H1 (cell line): Measurements from ENCODE around the gene MACROD2. TPM values are rescaled to one million over a fixed set of nuclear protein-coding genes. Genes with fewer than 3 reads are reported as not detected.

ENCODE experiments used
- CTCF ChIA-PET: fragments of 300-600 bp; sonication (Branson Sonifier 250); formaldehyde crosslinking; loops from one replicate; lab custom pipeline; 2021; ENCODE audit not compliant: partially characterized antibody; lab: Charles Lee
- POLR2A ChIA-PET: fragments of 300-600 bp; sonication (Branson Sonifier 250); formaldehyde crosslinking; loops from one replicate; lab custom pipeline; 2021; ENCODE audit warnings: inconsistent platforms; ENCODE audit not compliant: partially characterized antibody; lab: Charles Lee
- DNase-seq, 2 experiments: peaks; one replicate each; pipeline versions ENCODE4 v3.0.0 to v3.0.0-alpha.2; 2010 to 2022; ENCODE audit warnings: low spot score in 2 of 2, low read depth in 1 of 2, mixed read lengths in 1 of 2
- FAIRE-seq: peaks from 2 replicates; lab custom pipeline; 2011; peaks lifted over from hg19 to GRCh38; lab: Jason Lieb, UNC
- H2AFZ ChIP-seq: 2 replicates; pipeline ENCODE4 v1.8.1; 2012; ENCODE audit warnings: low read length, inconsistent platforms
- H2AK5ac ChIP-seq: 2 replicates; pipeline ENCODE4 v1.6.1; 2013; ENCODE audit warnings: low read depth, low read length
- H2BK120ac ChIP-seq: replicated peaks from 2 replicates; pipeline ENCODE3; 2013; ENCODE audit warnings: low read depth, low read length, inconsistent platforms
- H2BK12ac ChIP-seq: 2 replicates; pipeline ENCODE4 v1.6.1; 2013; ENCODE audit warnings: low read depth, low read length
- H2BK15ac ChIP-seq: 2 replicates; pipeline ENCODE4 v1.6.1; 2013; ENCODE audit warnings: low read length
- H2BK20ac ChIP-seq: 2 replicates; pipeline ENCODE4 v1.6.1; 2013; ENCODE audit warnings: low read length
- H2BK5ac ChIP-seq: 2 replicates; pipeline ENCODE4 v1.6.1; 2013; ENCODE audit warnings: low read depth, low read length
- H3K14ac ChIP-seq: 2 replicates; pipeline ENCODE4 v1.6.1; 2013; ENCODE audit warnings: inconsistent platforms; ENCODE audit not compliant: insufficient read length
- H3K18ac ChIP-seq: 2 replicates; pipeline ENCODE4 v1.6.1; 2013; ENCODE audit warnings: low read length; ENCODE audit errors: extremely low read depth
- H3K23ac ChIP-seq: 2 replicates; pipeline ENCODE4 v1.6.1; 2013; ENCODE audit warnings: inconsistent platforms; ENCODE audit not compliant: insufficient read length
- H3K23me2 ChIP-seq: 2 replicates; pipeline ENCODE4 v1.6.1; 2013; ENCODE audit warnings: low read depth, low read length
- H3K27ac ChIP-seq: 2 replicates; pipeline ENCODE4 v1.6.1; 2011; ENCODE audit warnings: low read depth, low read length, inconsistent platforms
- H3K27me3 ChIP-seq, 4 experiments: replicated peaks in 1 of 4; 1 replicate in 1 of 4; 2 replicates in 3 of 4; pipeline versions ENCODE4 v1.6.1 to v1.8.1; 2011 to 2013; ENCODE audit warnings: low read length in 3 of 4, mild to moderate bottlenecking in 3 of 4, inconsistent platforms in 2 of 4, mixed read lengths in 2 of 4, moderate library complexity in 1 of 4; ENCODE audit not compliant: control insufficient read depth in 3 of 4, insufficient read depth in 3 of 4; ENCODE audit errors: extremely low read depth in 1 of 4
- H3K36me3 ChIP-seq, 4 experiments: 2 replicates each; pipeline versions ENCODE4 v1.6.1 to v1.8.1; 2011 to 2013; ENCODE audit warnings: mild to moderate bottlenecking in 4 of 4, low read length in 3 of 4, moderate library complexity in 2 of 4, control low read depth in 1 of 4, inconsistent platforms in 1 of 4; ENCODE audit not compliant: insufficient read depth in 4 of 4, control insufficient read depth in 2 of 4
- H3K4ac ChIP-seq: replicated peaks from 2 replicates; pipeline ENCODE3; 2013; ENCODE audit warnings: low read length, low read depth, mixed read lengths, inconsistent platforms; ENCODE audit not compliant: insufficient read length
- H3K4me1 ChIP-seq, 4 experiments: replicated peaks in 1 of 4; 1 replicate in 1 of 4; 2 replicates in 3 of 4; pipeline versions ENCODE4 v1.6.1 to v1.8.1; 2011 to 2013; ENCODE audit warnings: low read length in 3 of 4, inconsistent platforms in 2 of 4, mixed read lengths in 1 of 4; ENCODE audit not compliant: insufficient read depth in 4 of 4, control insufficient read depth in 3 of 4
- H3K4me2 ChIP-seq, 2 experiments: 2 replicates each; pipeline versions ENCODE4 v1.6.1 to v1.8.1; 2011 to 2013; ENCODE audit warnings: low read depth in 2 of 2, low read length in 2 of 2, control low read depth in 1 of 2, inconsistent platforms in 1 of 2, mild to moderate bottlenecking in 1 of 2; ENCODE audit not compliant: insufficient read depth in 1 of 2
- H3K4me3 ChIP-seq, 4 experiments: fragments of 200-600, 300-600 bp in 1 of 4; sonication (generic), shearing (Covaris generic), sonication (Bioruptor Twin) in 1 of 4; 2 replicates each; pipeline versions ENCODE4 v1.5.1 to v1.8.1; 2011 to 2016; ENCODE audit warnings: low read length in 4 of 4, low read depth in 3 of 4, control low read depth in 2 of 4, inconsistent platforms in 2 of 4, mild to moderate bottlenecking in 2 of 4, mixed read lengths in 1 of 4, moderate library complexity in 1 of 4; ENCODE audit not compliant: insufficient read depth in 2 of 4; ENCODE audit errors: extremely low read depth in 1 of 4
- H3K56ac ChIP-seq: replicated peaks from 2 replicates; pipeline ENCODE3; 2013; ENCODE audit warnings: low read depth, mild to moderate bottlenecking, mixed read lengths, low read length, inconsistent platforms; ENCODE audit not compliant: insufficient read length
- H3K79me1 ChIP-seq: 2 replicates; pipeline ENCODE4 v1.6.1; 2013; ENCODE audit warnings: low read depth, low read length, control low read depth
- H3K79me2 ChIP-seq, 2 experiments: 2 replicates each; pipeline versions ENCODE4 v1.6.1 to v1.8.1; 2012 to 2013; ENCODE audit warnings: low read length in 2 of 2, mild to moderate bottlenecking in 2 of 2, inconsistent platforms in 1 of 2; ENCODE audit not compliant: insufficient read depth in 2 of 2, control insufficient read depth in 1 of 2
- H3K9ac ChIP-seq, 4 experiments: replicated peaks in 1 of 4; 1 replicate in 1 of 4; 2 replicates in 3 of 4; pipeline versions ENCODE4 v1.6.1 to v1.8.1; 2011 to 2013; ENCODE audit warnings: low read depth in 3 of 4, low read length in 3 of 4, control low read depth in 2 of 4, mild to moderate bottlenecking in 2 of 4, moderate library complexity in 2 of 4, inconsistent platforms in 1 of 4; ENCODE audit errors: extremely low read depth in 1 of 4
- H3K9me3 ChIP-seq, 2 experiments: 2 replicates each; pipeline versions ENCODE4 v1.6.1 to v1.8.1; 2012 to 2013; ENCODE audit warnings: mild to moderate bottlenecking in 2 of 2, moderate library complexity in 2 of 2, control low read depth in 1 of 2, inconsistent platforms in 1 of 2, low read depth in 1 of 2, low read length in 1 of 2, mixed read lengths in 1 of 2; ENCODE audit not compliant: insufficient read depth in 2 of 2
- H4K20me1 ChIP-seq, 2 experiments: replicated peaks in 1 of 2; 2 replicates each; pipeline versions ENCODE3 to v1.8.1; 2011 to 2013; ENCODE audit warnings: inconsistent platforms in 2 of 2, low read length in 2 of 2, mild to moderate bottlenecking in 1 of 2; ENCODE audit not compliant: insufficient read depth in 2 of 2, control insufficient read depth in 1 of 2
- H4K5ac ChIP-seq: 2 replicates; pipeline ENCODE4 v1.6.1; 2013; ENCODE audit warnings: low read length, low read depth, mixed read lengths, inconsistent platforms; ENCODE audit not compliant: insufficient read length
- H4K8ac ChIP-seq: 2 replicates; pipeline ENCODE4 v1.8.0; 2013; ENCODE audit warnings: mild to moderate bottlenecking, moderate library complexity, low read length, inconsistent platforms; ENCODE audit not compliant: insufficient read depth; ENCODE audit errors: extremely low read depth
- H4K91ac ChIP-seq: replicated peaks from 2 replicates; pipeline ENCODE3; 2013; ENCODE audit warnings: low read length, mixed read lengths, inconsistent platforms; ENCODE audit not compliant: insufficient read length
- ASH2L ChIP-seq: fragments of 200-600, 300-600 bp; sonication (generic); IDR thresholded peaks from one replicate; pipeline ENCODE4 v1.7.1; 2017; ENCODE audit warnings: low read length
- BACH1 ChIP-seq: IDR thresholded peaks from 2 replicates; pipeline ENCODE4 v1.6.1; 2012; ENCODE audit warnings: low read length, improper control_type of control experiment
- BRCA1 ChIP-seq: IDR thresholded peaks from 2 replicates; pipeline ENCODE4 v1.6.1; 2012; ENCODE audit warnings: low read depth, low read length, improper control_type of control experiment
- CHD1 ChIP-seq: IDR thresholded peaks from 2 replicates; pipeline ENCODE4 v1.6.1; 2012; ENCODE audit warnings: low read depth, low read length, improper control_type of control experiment
- CHD2 ChIP-seq: IDR thresholded peaks from 2 replicates; pipeline ENCODE4 v1.6.1; 2012; ENCODE audit warnings: low read length, improper control_type of control experiment
- CREB1 ChIP-seq: IDR thresholded peaks from 2 replicates; pipeline ENCODE4 v1.6.1; 2012; ENCODE audit warnings: inconsistent platforms
- GABPA ChIP-seq: IDR thresholded peaks from 2 replicates; pipeline ENCODE4 v1.6.1; 2011; ENCODE audit warnings: mild to moderate bottlenecking, low read length, moderate library complexity, borderline replicate concordance; ENCODE audit not compliant: insufficient read depth
- MAFK ChIP-seq: IDR thresholded peaks from 2 replicates; pipeline ENCODE4 v1.6.1; 2012; ENCODE audit warnings: low read depth, mild to moderate bottlenecking, improper control_type of control experiment, low read length
- PHF8 ChIP-seq: fragments of 200-600 bp; sonication (generic); conservative IDR thresholded peaks from 2 replicates; pipeline ENCODE4 v1.7.1; 2012; ENCODE audit warnings: low read depth, mild to moderate bottlenecking, inconsistent platforms, low read length, moderate library complexity
- RAD21 ChIP-seq, 2 experiments: IDR thresholded peaks in 1 of 2; conservative IDR thresholded peaks in 1 of 2; 2 replicates each; pipeline ENCODE4 v1.6.1; 2011; ENCODE audit warnings: low read depth in 2 of 2, low read length in 2 of 2, improper control_type of control experiment in 1 of 2, inconsistent platforms in 1 of 2, mild to moderate bottlenecking in 1 of 2, moderate library complexity in 1 of 2
- RFX5 ChIP-seq: IDR thresholded peaks from 2 replicates; pipeline ENCODE4 v1.6.1; 2011; ENCODE audit warnings: low read depth, low read length, improper control_type of control experiment, borderline replicate concordance
- SAP30 ChIP-seq: fragments of 300-600 bp; sonication (generic); IDR thresholded peaks from 2 replicates; pipeline ENCODE4 v1.7.1; 2012; ENCODE audit warnings: low read length, moderate library complexity, mild to moderate bottlenecking, inconsistent platforms; ENCODE audit not compliant: insufficient read depth, insufficient replicate concordance
- SP4 ChIP-seq: IDR thresholded peaks from 2 replicates; pipeline ENCODE4 v1.6.1; 2012; ENCODE audit warnings: low read length, inconsistent platforms
- TBP ChIP-seq: IDR thresholded peaks from 2 replicates; pipeline ENCODE4 v1.6.1; 2011; ENCODE audit warnings: low read depth, low read length, improper control_type of control experiment
- WGBS, 2 experiments: shearing (Covaris generic) in 1 of 2; methylation state at CpG; one replicate each; pipeline versions ENCODE4 v1.1.6 to v1.1.7; 2013 to 2015; ENCODE audit warnings: low lambda C conversion rate in 2 of 2, mixed read lengths in 2 of 2, inconsistent platforms in 1 of 2, low coverage in 1 of 2, missing lambda C conversion rate in 1 of 2; ENCODE audit not compliant: insufficient replicate concordance in 2 of 2, insufficient coverage in 1 of 2, insufficient read length in 1 of 2; ENCODE audit errors: extremely low coverage in 1 of 2, missing lambda C conversion rate in 1 of 2; 5-methylcytosine and 5-hydroxymethylcytosine counted together
- polyA plus RNA-seq, 7 experiments: library from polyadenylated mRNA; depleted of rRNA in 3 of 7; stranded (reverse) in 5 of 7; unstranded in 2 of 7; fragments of >200 nt in 5 of 7; fragments of 200-250 nt in 2 of 7; gene quantifications; 1 replicate in 5 of 7; 2 replicates in 1 of 7; 4 replicates in 1 of 7; pipeline versions ENCODE4 v1.2.1 to v1.2.3, GENCODE V29; 2011 to 2013; ENCODE audit warnings: missing spikeins in 2 of 7, mixed read lengths in 2 of 7
- total RNA-seq: library from RNA; stranded (reverse); fragmentation: NEBNext Ultra II Directional; extraction: Animal tissue kit (Norgen Biotek cat#: 25700); gene quantifications from 2 replicates; pipeline ENCODE4 v1.2.1, GENCODE V29; 2021
- TF ChIP-seq, protein P1 (sequence below): IDR thresholded peaks from 2 replicates; pipeline ENCODE4 v1.6.1; 2012; ENCODE audit warnings: inconsistent platforms

Gene MACROD2
- total and polyA plus RNA-seq, 2 of the 8 experiments (the other 6 are each of a cell fraction or from before 2014, with no cell fraction given), result 0.70 to 3.9 TPM

DNA sequence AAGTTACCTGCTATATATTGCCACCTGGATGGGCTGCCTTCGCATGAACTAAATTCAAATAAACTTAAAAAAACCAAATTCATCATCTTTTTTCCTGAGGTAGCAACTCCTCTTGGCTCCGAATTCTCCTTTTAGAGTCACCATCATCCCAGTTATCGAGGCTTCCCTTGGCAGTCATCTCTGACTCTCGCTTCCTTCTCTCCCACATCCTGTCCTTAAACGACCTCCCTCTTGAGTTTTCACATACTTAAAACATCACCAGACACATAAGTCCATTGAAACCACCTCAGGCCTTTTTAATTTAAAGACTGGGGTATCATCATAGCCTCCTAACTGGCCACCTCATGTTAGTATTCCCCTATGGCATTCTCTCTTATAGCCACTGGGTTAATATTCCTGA lies 638.2 kb downstream of the MACROD2 start:
- POLR2A ChIA-PET, result no interaction called here
- Histone ChIP-seq H2BK15ac (no peak overlapping the region), H3K4me2 (no peak overlapping the region), H3K4ac (no peak overlapping the region), H2AFZ (no peak overlapping the region), H2BK5ac (no peak overlapping the region), H3K27ac (no peak overlapping the region), H3K27me3 (no peaks in the 10 kb centered on the region), H3K79me2 (no peaks in the 10 kb centered on the region), H4K91ac (no peak overlapping the region), H3K23me2 (no peaks in the 10 kb centered on the region), H3K9ac (no peak overlapping the region), H3K23ac (no peak overlapping the region), H4K5ac (no peak overlapping the region), H3K4me1 (no peaks in the 10 kb centered on the region), H3K18ac (no peak overlapping the region), H3K79me1 (no peaks in the 10 kb centered on the region), H3K14ac (no peak overlapping the region), H3K4me3 (no peak overlapping the region), H4K20me1 (no peaks in the 10 kb centered on the region), H2AK5ac (no peak overlapping the region), H4K8ac (no peak overlapping the region), H3K9me3 (no peaks in the 10 kb centered on the region), H3K36me3 (no peaks in the 10 kb centered on the region), H2BK12ac (no peak overlapping the region), H2BK120ac (no peak overlapping the region), H3K56ac (no peak overlapping the region), H2BK20ac (no peak overlapping the region)
- CTCF ChIA-PET, result no interaction called here
- DNase-seq (no peak), FAIRE-seq (no peak)
- WGBS, 2 experiments, result 92% methylated on average over 5 of the region's 5 CpGs; no CpG with 5 or more reads in 1 of the 2 experiments
- no peak for TF ChIP-seq RAD21 (IDR thresholded peaks at IDR 0.05 in 1 of 2, conservative IDR thresholded peaks at IDR 0.05 in 1 of 2; ENCODE audit: low read depth in 2 of 2, low read length in 2 of 2)
- TF ChIP-seq TBP, result no peak
- TF ChIP-seq, protein P1, sequence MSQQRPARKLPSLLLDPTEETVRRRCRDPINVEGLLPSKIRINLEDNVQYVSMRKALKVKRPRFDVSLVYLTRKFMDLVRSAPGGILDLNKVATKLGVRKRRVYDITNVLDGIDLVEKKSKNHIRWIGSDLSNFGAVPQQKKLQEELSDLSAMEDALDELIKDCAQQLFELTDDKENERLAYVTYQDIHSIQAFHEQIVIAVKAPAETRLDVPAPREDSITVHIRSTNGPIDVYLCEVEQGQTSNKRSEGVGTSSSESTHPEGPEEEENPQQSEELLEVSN, result no peak
- TF ChIP-seq SP4, result no peak
- no peak for TF ChIP-seq BRCA1
- TF ChIP-seq MAFK, result no peak
- no peak for TF ChIP-seq CREB1
- no peak for TF ChIP-seq PHF8
- no peak for TF ChIP-seq ASH2L
- no peak for TF ChIP-seq SAP30
- no peak for TF ChIP-seq BACH1
- no peak for TF ChIP-seq CHD2
- no peak for TF ChIP-seq GABPA
- TF ChIP-seq CHD1, result no peak
- TF ChIP-seq RFX5, result no peak
